HG03064 (cell line): ENCODE measurements around the gene RBL2.
"Not testable (repeated sequence)": the region's sequence is repeated elsewhere in the genome, so short reads cannot be mapped to it uniquely, and the experiment has no call there.

Experiments
- ATAC-seq: cut with Tn5 transposase; IDR thresholded peaks from one replicate; pipeline ENCODE4 v1.9.1; 2021; ENCODE audit warnings: low read depth; ENCODE audit not compliant: unreplicated experiment

Gene RBL2

DNA sequence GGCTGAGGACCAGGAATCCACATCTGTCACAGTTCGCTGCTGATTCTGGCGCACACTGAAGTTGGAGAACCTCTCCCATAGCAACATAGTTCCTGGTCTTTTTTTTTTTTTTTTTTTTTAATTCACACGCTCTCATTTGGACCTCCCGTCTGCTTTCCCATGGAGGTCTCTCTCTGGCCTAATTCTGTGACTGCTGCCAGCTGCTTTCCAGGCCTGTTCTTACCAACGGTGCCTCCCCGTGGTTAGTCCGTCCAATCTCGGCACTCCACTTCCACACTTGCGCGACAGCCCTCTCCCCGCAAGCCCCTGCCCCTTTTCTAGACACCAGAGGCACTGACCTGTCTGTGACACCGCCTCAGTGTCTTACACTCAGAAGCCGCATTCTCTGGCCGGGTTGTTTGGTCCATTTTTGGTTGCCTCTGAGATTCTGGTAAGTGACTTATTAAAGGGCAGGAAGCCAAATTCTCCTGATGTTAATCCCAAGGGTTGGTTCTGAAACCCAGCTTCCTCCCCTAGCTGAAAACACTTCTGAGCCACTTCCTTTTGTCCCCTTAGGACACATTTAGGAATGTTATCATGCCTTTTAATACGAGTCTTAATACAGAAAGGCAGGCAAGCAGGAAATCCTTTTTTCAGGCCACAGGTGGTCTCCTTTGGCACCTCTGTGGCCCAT lies 69.9 kb downstream of the RBL2 start:
- no peak for ATAC-seq

DNA sequence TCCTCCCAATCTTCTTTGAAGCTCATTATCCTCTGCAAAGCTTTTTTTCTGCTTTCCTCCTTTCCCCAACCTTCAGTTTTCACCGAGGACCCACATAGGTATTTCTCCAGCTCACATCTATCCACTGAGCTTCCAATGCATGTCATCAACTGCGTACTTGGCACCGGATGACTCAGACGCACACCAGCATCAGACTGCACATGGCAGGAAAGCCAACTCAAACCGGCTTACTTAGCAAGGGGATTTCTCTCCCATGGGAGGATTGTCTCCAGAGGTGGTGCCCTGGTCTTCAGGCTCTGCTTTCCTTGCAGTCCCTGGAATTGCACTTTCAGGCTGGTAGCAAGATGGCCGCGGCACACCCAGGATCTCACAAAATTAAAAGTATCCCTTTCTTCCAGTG lies 70.4 kb downstream of the RBL2 start:
- ATAC-seq = no peak

DNA sequence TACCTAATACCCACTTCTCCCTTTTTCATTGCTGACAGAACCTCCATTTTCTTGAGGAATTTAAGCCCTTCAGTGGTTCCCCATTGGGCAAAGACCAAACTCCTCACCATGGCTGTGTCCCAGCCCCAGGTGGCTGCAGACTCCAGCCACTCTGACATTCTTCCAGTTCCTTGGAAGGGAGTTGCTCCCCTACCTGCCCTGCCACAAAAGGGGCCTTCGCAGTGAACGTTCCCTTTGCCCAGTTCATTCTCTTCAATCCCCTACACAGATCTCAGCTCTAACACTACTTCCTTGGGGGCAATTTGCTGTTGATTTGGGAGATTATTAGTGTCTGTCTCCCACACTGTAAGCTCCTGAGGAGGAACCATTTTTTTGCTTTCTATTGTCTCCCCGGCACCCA lies 72.0 kb downstream of the RBL2 start:
- no peak for ATAC-seq

DNA sequence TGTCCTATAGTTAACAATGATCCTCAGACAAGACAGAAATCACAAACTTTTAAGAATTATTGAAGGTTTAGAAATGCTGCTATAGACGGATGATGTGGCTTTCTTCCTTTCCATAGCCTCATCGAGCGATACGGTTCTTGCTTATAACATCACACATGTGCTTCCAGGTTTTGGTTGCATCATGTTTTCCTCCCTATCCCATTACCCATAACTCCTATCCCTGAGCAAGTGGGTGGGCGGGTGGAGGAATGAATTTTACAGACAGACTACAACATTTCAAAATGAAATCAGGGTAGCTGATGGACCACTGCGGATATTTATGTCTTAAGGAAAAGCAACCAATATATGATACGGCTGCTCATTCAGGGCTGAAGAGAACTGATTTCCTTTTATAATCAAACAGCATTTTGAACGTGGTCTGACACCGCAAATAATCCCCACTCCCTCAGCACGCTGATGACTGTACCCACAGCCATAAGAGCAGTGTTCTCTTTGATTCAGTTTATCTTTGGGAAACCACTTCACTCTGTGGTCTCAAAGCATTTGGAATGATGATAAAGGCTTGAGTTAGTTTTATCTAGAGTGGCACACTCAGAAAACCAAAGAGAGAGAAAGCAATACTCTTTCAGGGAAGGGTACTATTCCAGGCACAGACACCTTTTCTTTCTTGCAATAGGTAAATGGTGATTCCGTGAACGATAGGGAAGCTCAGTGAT lies 73.4 kb downstream of the RBL2 start:
- ATAC-seq = no peak

DNA sequence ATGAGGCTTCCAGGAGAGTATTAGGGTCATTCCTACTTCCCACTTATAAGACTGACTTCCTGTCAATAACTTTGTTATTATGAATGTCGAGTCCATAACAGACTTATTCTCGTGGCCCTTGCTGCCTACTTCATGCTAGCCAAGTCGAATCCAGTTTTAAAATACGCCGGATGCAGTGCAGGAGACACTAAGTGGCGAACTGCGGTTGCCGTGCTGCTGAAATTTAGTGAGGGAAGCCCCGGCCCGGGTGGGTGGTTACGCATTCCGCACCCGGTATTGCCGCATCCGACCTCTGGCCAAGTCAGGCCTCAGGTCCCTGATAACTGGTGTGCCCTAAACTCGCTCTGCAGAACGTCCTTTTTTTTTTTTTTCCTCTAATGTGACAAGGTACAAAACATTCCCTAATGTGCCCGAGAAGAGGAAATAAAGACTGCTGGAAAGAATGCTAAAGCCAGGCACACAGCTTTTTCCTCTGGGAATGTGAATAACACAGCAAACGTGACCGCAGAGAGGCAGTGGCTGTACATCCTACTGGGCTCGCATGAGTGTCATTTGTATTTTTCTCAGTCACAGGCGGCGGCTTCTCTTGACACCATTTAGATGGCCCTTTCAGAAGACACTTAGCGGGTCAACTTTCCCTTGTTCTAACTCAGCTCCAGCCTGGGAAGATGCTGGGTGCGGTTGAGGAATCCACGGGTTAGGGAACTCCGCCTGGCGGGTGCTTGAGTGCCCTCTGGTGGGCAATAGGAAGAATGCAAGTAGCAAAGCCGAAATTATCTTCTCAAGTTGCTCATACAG lies 75.8 kb downstream of the RBL2 start:
- no peak for ATAC-seq

DNA sequence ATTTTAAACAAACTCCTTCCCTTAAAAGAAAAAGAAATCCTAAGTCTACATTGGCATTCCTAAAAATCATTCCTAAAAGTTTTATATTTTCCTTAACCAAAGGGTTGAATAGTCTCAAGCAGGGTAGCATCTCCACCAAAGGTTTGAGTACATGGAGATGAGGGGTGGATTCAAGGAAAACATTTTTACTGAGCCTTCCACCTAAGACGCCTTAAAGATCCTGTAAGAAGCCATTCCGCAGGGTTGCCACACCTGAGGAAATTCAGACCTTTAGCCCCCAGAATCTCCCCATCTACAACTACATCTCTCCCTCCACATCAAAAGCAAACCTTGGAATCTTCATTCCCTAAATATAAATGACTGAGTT lies 76.4 kb downstream of the RBL2 start:
- no peak for ATAC-seq

DNA sequence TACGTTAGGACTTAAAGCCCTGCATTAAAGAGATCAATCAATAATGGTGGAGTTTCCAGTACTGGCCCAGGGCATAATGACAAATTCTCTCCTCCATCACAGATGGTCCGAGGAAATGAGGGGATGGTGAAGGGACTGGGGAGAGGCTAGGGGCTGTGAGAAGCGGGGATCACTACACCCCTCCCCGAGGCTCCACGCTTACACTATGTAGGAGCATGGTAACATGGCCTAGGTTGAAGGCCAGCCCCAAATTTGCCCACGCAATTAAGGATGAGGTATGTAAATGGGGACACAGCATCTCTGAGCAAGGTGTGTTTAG lies 76.8 kb downstream of the RBL2 start:
- ATAC-seq = no peak

DNA sequence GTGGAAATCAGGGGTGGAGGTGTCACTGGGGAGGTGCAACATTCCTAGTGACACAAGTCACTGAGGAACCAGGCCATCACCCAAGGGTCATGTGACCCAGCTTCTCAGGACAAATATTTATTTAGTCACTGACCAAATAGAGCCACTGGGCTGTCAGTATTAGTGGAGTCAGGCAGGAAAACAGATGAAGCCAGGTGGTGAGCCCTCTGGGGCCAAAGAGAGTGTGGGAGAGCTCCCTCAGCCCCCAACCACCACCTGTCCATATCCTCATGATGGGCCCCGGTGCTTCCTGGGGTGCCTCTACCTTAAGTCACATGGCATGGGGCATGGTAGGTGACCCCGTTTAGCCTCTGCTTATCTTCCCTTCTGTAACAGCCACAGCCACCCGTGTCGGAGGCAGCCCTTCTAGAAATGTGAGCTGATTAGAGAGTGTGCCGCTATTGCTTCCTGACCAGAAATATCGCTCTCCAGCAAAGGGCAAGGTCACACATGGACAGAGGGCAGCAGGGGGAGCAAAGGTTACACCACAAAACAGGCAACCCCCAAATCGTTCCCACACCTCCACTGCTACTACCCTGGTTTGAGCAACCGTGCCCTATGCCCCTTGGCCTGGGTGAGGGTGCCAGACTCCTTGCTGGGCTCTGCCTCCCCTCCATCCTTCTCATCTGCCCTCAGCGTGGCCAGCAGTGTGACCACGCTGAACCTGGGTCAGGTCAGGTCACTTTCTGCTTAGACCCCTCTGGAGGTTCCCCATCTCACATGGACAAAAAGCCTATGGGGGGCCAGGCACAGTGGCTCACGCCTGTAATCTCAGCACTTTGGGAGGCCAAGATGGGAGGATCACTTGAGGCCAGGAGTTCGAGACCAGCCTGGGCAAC lies 77.4 kb downstream of the RBL2 start:
- ATAC-seq = no peak

DNA sequence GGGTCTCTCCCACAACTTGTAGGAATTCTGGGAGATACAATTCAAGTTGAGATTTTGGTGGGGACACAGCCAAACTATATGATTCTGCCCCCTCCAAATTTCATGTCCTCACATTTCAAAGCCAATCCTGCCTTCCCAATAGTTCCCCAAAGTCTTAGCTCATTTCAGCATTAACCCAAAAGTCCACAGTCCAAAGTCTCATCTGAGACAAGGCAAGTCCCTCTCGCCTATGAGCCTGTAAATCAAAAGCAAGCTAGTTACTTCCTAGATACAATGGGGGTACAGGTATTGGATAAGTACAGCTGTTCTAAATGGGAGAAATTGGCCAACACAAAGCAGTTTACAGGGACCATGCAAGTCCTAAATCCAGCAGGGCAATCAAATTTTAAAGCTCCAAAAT lies 78.5 kb downstream of the RBL2 start:
- not testable (repeated sequence) for ATAC-seq

DNA sequence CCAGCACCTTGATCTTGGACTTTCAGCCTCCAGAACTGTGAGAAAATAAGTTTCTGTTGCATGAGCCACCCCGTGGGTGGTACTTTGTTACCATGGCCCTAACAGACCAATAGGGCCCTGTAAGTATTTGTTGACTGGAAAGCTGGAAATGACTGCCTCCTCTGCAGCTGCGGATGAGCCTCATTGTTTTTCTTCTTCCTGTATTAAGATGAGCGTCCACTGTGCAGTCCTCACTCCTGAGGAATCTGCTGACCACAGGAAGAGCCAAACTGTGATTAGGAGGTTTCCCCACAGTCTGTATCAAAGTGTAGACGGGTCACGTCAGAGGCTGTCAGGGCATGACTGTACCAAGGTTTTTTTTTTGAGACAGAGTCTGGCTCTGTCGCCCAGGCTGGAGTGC lies 81.0 kb downstream of the RBL2 start:
- ATAC-seq = no peak

DNA sequence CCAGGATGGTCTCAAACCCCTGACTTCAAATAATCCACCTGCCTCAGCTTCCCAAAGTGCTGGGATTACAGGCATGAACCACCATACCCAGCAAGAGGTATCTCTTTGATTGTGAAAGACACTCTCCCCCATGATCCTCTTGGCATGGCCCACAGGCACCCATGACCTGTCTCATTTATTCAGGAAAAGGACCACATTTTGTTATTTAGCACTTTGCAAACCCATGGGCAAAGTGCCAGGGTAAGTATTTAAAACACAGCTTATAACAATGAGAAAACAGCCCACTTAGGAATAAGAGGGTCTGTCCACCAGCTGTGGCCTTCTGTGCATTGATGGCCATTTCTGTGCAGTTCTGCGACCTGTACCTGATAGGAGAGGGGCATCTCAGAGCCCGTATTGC lies 81.5 kb downstream of the RBL2 start:
- ATAC-seq = no peak

DNA sequence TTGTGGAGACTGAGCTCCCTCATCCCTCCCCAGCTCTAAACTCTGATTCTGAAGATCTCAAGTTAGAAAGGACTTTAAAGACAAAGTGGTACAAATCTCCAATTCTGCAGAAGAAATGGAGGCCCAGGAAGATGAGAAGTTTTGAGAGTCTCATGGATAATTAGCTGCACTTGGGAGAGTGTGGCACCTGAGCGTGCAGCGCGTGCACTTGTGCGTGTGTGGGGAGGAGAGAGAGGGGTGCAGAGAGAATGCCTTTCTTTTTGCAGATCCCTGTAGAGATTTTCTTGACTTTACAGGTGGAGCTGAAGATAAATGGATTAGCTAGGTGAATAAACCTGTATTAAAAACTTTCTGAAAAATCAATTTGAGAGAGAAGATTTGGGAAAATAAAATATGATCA lies 83.6 kb downstream of the RBL2 start:
- ATAC-seq = no peak

DNA sequence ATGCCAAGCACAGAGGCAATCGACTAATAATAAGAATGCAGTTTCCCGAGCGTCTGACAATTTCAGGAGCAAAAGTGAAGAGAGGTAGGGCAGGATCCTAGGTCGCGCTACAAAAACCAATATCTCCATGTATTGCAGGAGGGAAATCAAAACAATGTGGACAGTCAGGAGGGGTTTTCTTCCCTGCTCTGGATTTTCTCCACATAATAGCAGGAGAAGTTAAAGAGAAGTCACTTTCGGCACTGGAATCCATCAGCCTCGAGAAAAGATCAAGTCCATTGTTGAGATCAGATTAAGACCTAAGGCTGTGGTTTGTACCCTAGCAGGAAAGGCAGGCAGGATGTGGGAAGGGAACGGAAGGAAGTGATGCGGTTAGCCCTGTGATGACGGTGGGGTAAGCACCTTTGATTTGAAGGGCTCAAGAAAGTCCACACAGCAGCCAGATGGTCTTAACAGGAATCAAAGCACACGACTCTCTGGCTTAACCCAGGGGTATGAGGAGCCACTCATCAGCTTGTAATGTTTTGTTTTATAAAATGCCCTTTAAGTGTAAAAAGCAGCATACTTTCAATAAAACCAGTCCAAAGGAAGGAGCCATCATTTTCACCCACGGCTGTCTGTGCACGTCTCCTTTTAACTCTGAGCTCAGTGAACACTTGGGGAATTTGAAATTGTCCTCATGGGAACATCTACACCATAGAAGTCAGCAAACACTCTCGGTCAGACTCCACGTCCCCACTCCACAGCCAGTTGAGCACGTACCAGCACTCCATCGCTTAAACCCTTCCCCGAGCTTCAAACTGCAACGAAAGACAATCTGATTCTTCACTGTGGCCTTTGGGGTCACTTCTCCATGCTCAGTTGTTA lies 84.5 kb downstream of the RBL2 start:
- peak; percentile 96 for ATAC-seq

DNA sequence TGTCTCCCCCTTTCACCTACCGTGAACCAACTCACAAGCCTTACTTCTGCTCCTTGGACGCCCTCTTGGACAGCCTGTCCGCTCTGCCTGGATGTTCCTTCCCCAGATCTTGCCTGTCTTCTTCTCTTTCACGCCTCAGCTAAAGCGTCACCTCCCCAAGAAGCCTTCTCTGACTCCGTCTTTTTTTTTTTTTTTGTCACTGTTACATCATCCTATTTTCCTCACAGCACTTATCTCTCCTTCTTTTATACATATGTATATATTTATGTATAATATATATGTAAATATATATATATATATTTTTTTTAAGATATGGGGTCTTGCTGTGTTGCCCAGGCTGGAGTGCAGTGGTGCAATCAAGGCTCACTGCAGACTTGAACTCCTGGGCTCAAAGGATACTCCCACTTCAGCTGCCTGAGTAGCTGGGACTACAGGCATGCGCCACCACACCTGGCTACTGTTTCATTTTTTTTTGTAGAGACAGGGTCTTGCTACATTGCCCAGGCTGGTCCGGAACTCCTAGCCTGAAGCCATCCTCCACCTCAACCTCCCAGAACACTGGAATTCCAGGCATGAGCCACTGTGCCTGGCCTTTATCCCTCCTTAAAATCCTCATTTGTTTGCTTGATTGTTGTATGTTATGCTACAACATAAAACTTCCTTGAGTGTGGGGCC lies 85.3 kb downstream of the RBL2 start:
- ATAC-seq = no peak

DNA sequence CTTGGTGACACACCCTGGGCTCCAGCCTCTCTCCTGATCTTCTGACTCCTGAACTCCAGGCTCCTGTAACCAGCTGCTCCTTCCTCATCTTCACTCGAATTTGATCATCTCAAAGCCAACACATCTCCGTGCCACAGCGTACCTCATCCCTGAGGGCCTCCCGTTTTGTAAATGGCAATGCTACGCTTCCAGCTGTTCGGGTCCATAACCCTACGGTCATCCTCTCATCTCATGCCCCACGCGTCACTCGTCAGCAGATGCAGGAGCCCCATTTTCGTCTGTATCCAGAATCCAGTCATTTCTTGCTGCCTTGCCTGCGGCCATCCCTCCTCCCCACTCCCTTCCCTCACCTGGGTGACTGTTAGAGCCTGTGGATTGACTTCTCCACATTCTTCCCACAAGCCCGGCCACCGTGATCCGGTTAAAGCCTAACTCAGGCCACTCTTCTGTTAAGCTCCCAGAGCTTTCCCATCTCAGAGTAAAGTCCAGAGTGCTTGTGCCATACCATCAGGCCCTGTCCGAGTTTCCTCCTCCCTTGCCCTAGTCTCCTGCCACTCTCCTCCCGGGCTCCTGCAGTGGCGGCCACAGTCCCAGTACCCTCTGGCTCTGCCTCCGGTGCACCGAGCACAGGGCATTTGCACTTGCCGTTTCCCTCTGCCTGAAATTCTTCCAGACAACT lies 89.0 kb downstream of the RBL2 start:
- ATAC-seq = no peak

DNA sequence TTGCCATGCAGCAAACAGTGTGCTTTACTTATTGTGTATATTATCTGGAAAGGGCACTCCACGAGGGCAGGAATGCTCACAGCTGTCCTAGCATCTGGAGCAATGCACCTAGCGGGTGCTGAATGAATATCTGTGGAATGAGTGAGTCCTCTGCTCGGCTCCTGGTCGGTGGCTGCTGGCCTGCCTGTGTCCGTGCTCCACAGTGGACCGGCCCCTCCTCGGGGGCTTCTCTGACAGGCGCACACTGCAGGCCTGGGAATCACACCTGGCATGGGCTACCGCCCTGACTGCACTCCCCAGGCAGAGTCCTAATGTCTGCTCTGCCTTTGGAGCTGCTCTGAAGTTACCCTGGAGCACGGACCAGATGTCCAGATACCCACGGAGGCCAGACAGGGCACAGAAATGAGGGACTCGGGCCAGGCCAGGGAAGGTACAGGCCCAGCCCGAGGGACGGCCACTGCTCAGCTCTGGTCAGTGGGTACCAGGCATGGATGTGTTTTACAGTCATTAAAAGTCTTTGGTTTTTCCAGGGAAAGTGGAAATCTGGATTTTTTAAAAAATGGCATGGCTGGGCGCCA lies 89.8 kb downstream of the RBL2 start:
- ATAC-seq = no peak

DNA sequence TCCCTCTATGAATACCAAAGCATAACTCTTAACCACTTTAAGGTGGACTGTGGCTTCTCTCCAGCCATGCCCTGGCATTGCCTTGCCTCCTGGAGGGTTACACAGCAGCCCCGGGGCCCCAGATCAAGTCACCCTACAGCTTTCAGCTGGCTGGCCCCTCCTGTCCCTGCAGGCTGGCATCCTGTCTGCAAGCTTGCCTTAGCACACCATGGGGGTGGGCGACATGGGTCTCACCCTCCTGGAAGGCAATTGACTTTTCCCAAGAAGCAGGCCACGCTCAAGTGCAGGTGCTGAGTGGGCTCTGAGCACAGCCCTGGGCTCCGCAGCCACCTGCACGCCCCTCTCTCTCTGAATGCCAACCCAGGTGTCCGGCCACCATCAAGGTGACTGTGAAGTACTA lies 94.5 kb downstream of the RBL2 start:
- no peak for ATAC-seq

DNA sequence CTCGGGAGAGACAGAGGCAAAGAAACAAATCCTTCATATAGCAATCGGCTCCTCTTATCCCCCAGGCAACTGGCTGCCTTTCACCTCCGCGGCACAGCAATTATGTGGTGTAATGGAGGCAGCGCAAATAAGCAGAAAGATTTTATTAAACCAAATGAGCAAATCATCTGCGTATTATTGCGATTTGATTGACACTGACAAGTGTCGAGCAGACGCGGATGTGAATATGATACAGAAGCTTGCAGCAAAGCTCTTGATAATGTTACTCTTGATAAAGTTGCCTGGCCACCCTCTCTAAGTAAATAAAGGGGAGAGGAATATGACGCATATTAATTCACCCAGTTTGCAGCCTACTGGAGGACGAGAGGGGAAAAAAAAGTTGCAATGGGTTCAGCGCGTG lies 95.2 kb downstream of the RBL2 start:
- no peak for ATAC-seq

DNA sequence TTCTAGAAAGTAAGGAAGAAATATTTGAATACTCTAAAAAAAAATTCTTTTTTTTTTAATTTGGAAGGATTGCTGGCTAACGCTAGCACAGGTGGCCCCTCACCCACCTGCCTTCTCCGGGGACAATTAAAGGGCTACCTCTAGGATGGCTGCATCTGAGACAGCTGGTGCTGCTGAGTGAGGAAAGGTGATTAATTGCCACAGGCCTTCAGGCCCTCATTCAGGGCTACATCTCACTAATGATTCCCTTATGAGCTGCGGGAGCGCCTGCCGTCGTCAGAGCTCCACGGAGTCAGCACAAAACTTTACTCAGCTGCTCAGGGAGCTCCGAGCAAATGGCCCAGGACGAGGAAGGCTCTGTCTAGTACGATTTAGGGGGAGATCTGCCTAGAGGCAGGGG lies 95.8 kb downstream of the RBL2 start:
- no peak for ATAC-seq
